Pancreas (tissue), 10 donors: ENCODE measurements around the gene ESPNL. TPM values are rescaled to one million over a fixed set of nuclear protein-coding genes. Genes with fewer than 3 reads are reported as not detected.

Source experiments
- ATAC-seq, 4 donors: fragments of 200-7000 bp; cut with Tn5 transposase; one replicate each; pipeline versions ENCODE4 v1.8.0 to v1.9.1; 2020; ENCODE audit warnings: mild to moderate bottlenecking in 4 of 4, moderate library complexity in 4 of 4
- DNase-seq, 6 donors: peaks; one replicate each; pipeline ENCODE4 v3.0.0-alpha.2; 2020
- FAIRE-seq: peaks from 2 replicates; lab custom pipeline; 2012; peaks lifted over from hg19 to GRCh38; lab: Jason Lieb, UNC
- H3K27ac ChIP-seq, 4 donors: fragments of 200-600 bp; sonication (generic); 1 replicate in 3 of 4; 2 replicates in 1 of 4; pipeline versions ENCODE4 v1.5.0 to v1.8.0; 2020
- H3K27me3 ChIP-seq, 4 donors: fragments of 200-600 bp; one replicate each; pipeline ENCODE4 v1.8.0; 2021
- H3K36me3 ChIP-seq, 3 donors: fragments of 200-600 bp; sonication (generic) in 1 of 3; one replicate each; pipeline versions ENCODE4 v1.5.0 to v1.8.0; 2020 to 2021
- H3K4me1 ChIP-seq, 3 donors: fragments of 200-600 bp; one replicate each; pipeline ENCODE4 v1.8.0; 2021
- H3K4me3 ChIP-seq, 4 donors: fragments of 200-600 bp; sonication (generic) in 2 of 4; one replicate each; pipeline versions ENCODE4 v1.5.0 to v1.8.0; 2020 to 2021
- H3K9me3 ChIP-seq, 4 donors: fragments of 200-600 bp; one replicate each; pipeline ENCODE4 v1.8.0; 2021
- CTCF ChIP-seq, 4 donors: fragments of 200-600 bp; sonication (generic) in 3 of 4; IDR thresholded peaks; one replicate each; pipeline versions ENCODE4 v1.5.0 to v1.8.0; 2021; ENCODE audit warnings: antibody characterized with exemption in 4 of 4
- WGBS, 2 donors: extraction: QIAGEN DNeasy Blood & Tissue Kit; methylation state at CpG; one replicate each; pipeline ENCODE4 v1.1.7; 2013; 5-methylcytosine and 5-hydroxymethylcytosine counted together
- intact Hi-C, 3 donors: fragments of 100-400 bp; cut with DNase I; formaldehyde crosslinking; loops; one replicate each; pipeline versions ENCODE4 v1.11.1 to v1.14.2; 2022
- polyA plus RNA-seq, 2 donors: library from polyadenylated mRNA; stranded (reverse); fragments of 200-250 nt; gene quantifications; one replicate each; pipeline ENCODE4 v1.2.3, GENCODE V29; 2013
- total RNA-seq, 6 donors: library from RNA; stranded (reverse); fragmentation: NEBNext Ultra II Directional in 4 of 6; extraction: Animal tissue kit (Norgen Biotek cat#: 25700) in 4 of 6; gene quantifications; one replicate each; pipeline versions ENCODE4 v1.2.1 to v1.2.4, GENCODE V29; 2021 to 2023
- donor health status: healthy with polysubstance abuse.
- donor health status: DM: no; HTN: no; CAD: no; lungs with moderate emphysema.
- donor health status: DM: no; HTN: no; CAD: no.
- donor health status: control.
- donor health status: control.
- donor health status: Bipolar disorder and iron deficiency.
- donor health status: DM: yes; HTN: yes; CAD: no.
- donor health status: DM: no; HTN: no; CAD: no.
- donor health status: DM: no; HTN: no; CAD: no.
- donor health status: DM: yes; HTN: yes; CAD: no.

Gene ESPNL
- total and polyA plus RNA-seq, 8 donors: 0.05 to 0.72 (median 0.25) TPM; not detected in 1

- WGBS, 2 donors: 88 to 98% methylated on average over 5 of the region's 5 CpGs
- Histone ChIP-seq H3K4me1 (peaks cover 0 to 10% (median 0%) of the 10 kb centered on the region in 3 donors), H3K27me3 (no peaks in the 10 kb centered on the region), H3K9me3 (no peaks in the 10 kb centered on the region), H3K4me3 (no peak overlapping the region), H3K36me3 (peaks cover 0 to 28% (median 6%) of the 10 kb centered on the region in 3 donors), H3K27ac (no peak overlapping the region)
- no peak for TF ChIP-seq CTCF (IDR thresholded peaks at IDR 0.05)
- FAIRE-seq (no peak), DNase-seq (peak in 1 of 6 donors; percentile 3), ATAC-seq (no peak)
- intact Hi-C loops: no loop called here
These were observed 16.2 kb upstream of the ESPNL start for GRCh38 chr2:238083919-238084318.

GRCh38 chr2:238084761-238085160 lies 15.4 kb upstream of the ESPNL start:
- no peak overlapping the region for H3K27ac ChIP-seq
- DNase-seq: peak in 1 of 6 donors; percentile 3
- no peaks in the 10 kb centered on the region for H3K27me3 ChIP-seq
- WGBS, 2 donors: 87 to 88% methylated on average over 7 of the region's 7 CpGs
- H3K4me1 ChIP-seq: peaks cover 0 to 7% (median 0%) of the 10 kb centered on the region in 3 donors
- no peak for TF ChIP-seq CTCF (IDR thresholded peaks at IDR 0.05)
- ATAC-seq: no peak
- peaks cover 0 to 28% (median 6%) of the 10 kb centered on the region in 3 donors for H3K36me3 ChIP-seq
- FAIRE-seq: no peak
- no peaks in the 10 kb centered on the region for H3K9me3 ChIP-seq
- intact Hi-C loops: no loop called here
- H3K4me3 ChIP-seq: no peak overlapping the region

- Histone ChIP-seq H3K27me3 (no peaks in the 10 kb centered on the region), H3K9me3 (no peaks in the 10 kb centered on the region), H3K27ac (no peak overlapping the region), H3K4me1 (no peaks in the 10 kb centered on the region), H3K4me3 (no peak overlapping the region), H3K36me3 (peaks cover 0 to 28% (median 6%) of the 10 kb centered on the region in 3 donors)
- no peak for TF ChIP-seq CTCF (IDR thresholded peaks at IDR 0.05)
- no peak for FAIRE-seq
- WGBS, 2 donors: 98 to 99% methylated on average over 3 of the region's 3 CpGs
- intact Hi-C loops: no loop called here
- ATAC-seq: no peak
- no peak for DNase-seq
These were observed 14.2 kb upstream of the ESPNL start for GRCh38 chr2:238085899-238086298.

GRCh38 chr2:238087211-238087610 lies 12.9 kb upstream of the ESPNL start:
- WGBS, 2 donors: 87 to 90% methylated on average over 2 of the region's 2 CpGs
- H3K27ac ChIP-seq: no peak overlapping the region
- no peak for TF ChIP-seq CTCF (IDR thresholded peaks at IDR 0.05)
- DNase-seq: no peak
- FAIRE-seq: no peak
- no peaks in the 10 kb centered on the region for H3K27me3 ChIP-seq
- ATAC-seq: peak in 1 of 4 donors; percentile 25
- no peak overlapping the region for H3K4me3 ChIP-seq
- H3K36me3 ChIP-seq: peaks cover 0 to 17% (median 0%) of the 10 kb centered on the region in 3 donors
- no peaks in the 10 kb centered on the region for H3K9me3 ChIP-seq
- H3K4me1 ChIP-seq: no peaks in the 10 kb centered on the region
- intact Hi-C loops: no loop called here

GRCh38 chr2:238090887-238091286 lies 9.3 kb upstream of the ESPNL start:
- Histone ChIP-seq H3K27ac (no peak overlapping the region), H3K36me3 (no peaks in the 10 kb centered on the region), H3K4me1 (peaks cover 0 to 3% (median 2%) of the 10 kb centered on the region in 3 donors), H3K27me3 (no peaks in the 10 kb centered on the region), H3K4me3 (no peak overlapping the region), H3K9me3 (no peaks in the 10 kb centered on the region)
- ATAC-seq (no peak), FAIRE-seq (no peak), DNase-seq (peak in 1 of 6 donors; percentile 1)
- intact Hi-C loops: no loop called here
- no peak for TF ChIP-seq CTCF (IDR thresholded peaks at IDR 0.05)
- WGBS, 2 donors: 83 to 94% methylated on average over 4 of the region's 4 CpGs
